Inferior parietal cortex (tissue), 1 donor: ENCODE measurements around the gene RFX5.

Experiments
- DNase-seq: peaks from one replicate; pipeline ENCODE4 v3.0.0-alpha.2; 2016; ENCODE audit errors: extremely low spot score

The RFX5 gene

GRCh38 chr1:151325231-151325630 is 21.8 kb downstream of the RFX5 start:
- DNase-seq = no peak

- no peak for DNase-seq
Measured at GRCh38 chr1:151324390-151324930, 22.6 kb downstream of the RFX5 start.

- DNase-seq = no peak
Measured at GRCh38 chr1:151318975-151319374, 28.1 kb downstream of the RFX5 start.

- DNase-seq = no peak
Measured at GRCh38 chr1:151315565-151316235, 31.4 kb downstream of the RFX5 start.

GRCh38 chr1:151314137-151314875 is 32.7 kb downstream of the RFX5 start:
- DNase-seq = peak; percentile 92

GRCh38 chr1:151313501-151313900 is 33.6 kb downstream of the RFX5 start:
- no peak for DNase-seq

- no peak for DNase-seq
Measured at GRCh38 chr1:151312826-151313225, 34.2 kb downstream of the RFX5 start.

- no peak for DNase-seq
Measured at GRCh38 chr1:151312411-151312810, 34.6 kb downstream of the RFX5 start.

- peak; percentile 76 for DNase-seq
Measured at GRCh38 chr1:151311589-151312331, 35.3 kb downstream of the RFX5 start.

- DNase-seq = no peak
Measured at GRCh38 chr1:151311011-151311410, 36.0 kb downstream of the RFX5 start.

- DNase-seq = no peak
Measured at GRCh38 chr1:151309811-151310323, 37.2 kb downstream of the RFX5 start.

- DNase-seq = peak; percentile 69
Measured at GRCh38 chr1:151294742-151295462, 52.1 kb downstream of the RFX5 start.

GRCh38 chr1:151293093-151293492 is 54.0 kb downstream of the RFX5 start:
- DNase-seq = no peak

- DNase-seq = no peak
Measured at GRCh38 chr1:151292207-151293030, 54.6 kb downstream of the RFX5 start.

GRCh38 chr1:151290709-151291303 is 56.2 kb downstream of the RFX5 start:
- DNase-seq = no peak
